SK-N-SH treated with all-trans-retinoic acid at 6 μM for 48 hours (cell line): ENCODE results near the gene MARVELD2.
"Not testable (repeated sequence)": the region's sequence is repeated elsewhere in the genome, so short reads cannot be mapped to it uniquely, and the experiment has no call there.

ENCODE experiments used
- ATAC-seq: fragments of 200-7000 bp; cut with Tn5 transposase; 3 replicates; pipeline ENCODE4 v1.9.1; 2020; ENCODE audit warnings: mild to moderate bottlenecking, moderate library complexity
- ARNTL ChIP-seq: fragments of 450-650 bp; formaldehyde crosslinking; IDR thresholded peaks from 2 replicates; pipeline ENCODE4 v1.5.0; 2020; ENCODE audit warnings: low read depth, mild to moderate bottlenecking, moderate library complexity, borderline replicate concordance
- BACH2 ChIP-seq: fragments of 250-450 bp; sonication (Bioruptor Pico); IDR thresholded peaks from 2 replicates; pipeline ENCODE4 v1.9.0; 2021; ENCODE audit warnings: mild to moderate bottlenecking, borderline replicate concordance
- ESRRG ChIP-seq: fragments of 250-450 bp; sonication (Bioruptor Pico); IDR thresholded peaks from 2 replicates; pipeline ENCODE4 v1.6.1; 2021; ENCODE audit warnings: mild to moderate bottlenecking
- GLIS3 ChIP-seq: fragments of 250-450 bp; sonication (Bioruptor Pico); IDR thresholded peaks from 2 replicates; pipeline ENCODE4 v1.5.0; 2020; ENCODE audit warnings: mild to moderate bottlenecking, moderate library complexity
- ISL1 ChIP-seq: fragments of 250-450 bp; sonication (Bioruptor Pico); IDR thresholded peaks from 2 replicates; pipeline ENCODE4 v2.1.2; 2022; ENCODE audit warnings: mild to moderate bottlenecking, moderate library complexity
- RARB ChIP-seq: fragments of 250-450 bp; sonication (Bioruptor Pico); IDR thresholded peaks from 2 replicates; pipeline ENCODE4 v1.8.0; 2021; ENCODE audit warnings: mild to moderate bottlenecking, moderate library complexity
- TCF4 ChIP-seq: fragments of 250-450 bp; sonication (Bioruptor Pico); IDR thresholded peaks from 2 replicates; pipeline ENCODE4 v1.8.0; 2021; ENCODE audit warnings: mild to moderate bottlenecking, moderate library complexity, borderline replicate concordance
- ZC3H10 ChIP-seq: fragments of 250-450 bp; sonication (Bioruptor Pico); IDR thresholded peaks from 2 replicates; pipeline ENCODE4 v1.5.1; 2021; ENCODE audit warnings: mild to moderate bottlenecking, moderate library complexity
- ZFP30 ChIP-seq: fragments of 450-650 bp; formaldehyde crosslinking; IDR thresholded peaks from 2 replicates; pipeline ENCODE4 v1.5.0; 2022; ENCODE audit warnings: mild to moderate bottlenecking, moderate library complexity
- ZNF70 ChIP-seq: fragments of 450-650 bp; formaldehyde crosslinking; IDR thresholded peaks from 2 replicates; pipeline ENCODE4 v1.5.0; 2020; ENCODE audit warnings: mild to moderate bottlenecking, moderate library complexity
- TF ChIP-seq, protein P1 (sequence below): fragments of 250-450 bp; sonication (Bioruptor Pico); IDR thresholded peaks from 2 replicates; pipeline ENCODE4 v1.5.1; 2021; ENCODE audit warnings: mild to moderate bottlenecking, moderate library complexity
- TF ChIP-seq, protein P2 (sequence below): fragments of 250-450 bp; sonication (Bioruptor Pico); IDR thresholded peaks from 2 replicates; pipeline ENCODE4 v1.8.0; 2020; ENCODE audit warnings: mild to moderate bottlenecking, moderate library complexity, borderline replicate concordance
- TF ChIP-seq, protein P3 (sequence below): fragments of 250-450 bp; sonication (Bioruptor Pico); IDR thresholded peaks from 2 replicates; pipeline ENCODE4 v1.8.0; 2021; ENCODE audit warnings: low read depth, mild to moderate bottlenecking, moderate library complexity, borderline replicate concordance
- TF ChIP-seq, protein P4 (sequence below): fragments of 250-450 bp; sonication (Bioruptor Pico); IDR thresholded peaks from 2 replicates; pipeline ENCODE4 v1.5.1; 2020; ENCODE audit warnings: low read depth, mild to moderate bottlenecking, moderate library complexity

Gene MARVELD2

DNA sequence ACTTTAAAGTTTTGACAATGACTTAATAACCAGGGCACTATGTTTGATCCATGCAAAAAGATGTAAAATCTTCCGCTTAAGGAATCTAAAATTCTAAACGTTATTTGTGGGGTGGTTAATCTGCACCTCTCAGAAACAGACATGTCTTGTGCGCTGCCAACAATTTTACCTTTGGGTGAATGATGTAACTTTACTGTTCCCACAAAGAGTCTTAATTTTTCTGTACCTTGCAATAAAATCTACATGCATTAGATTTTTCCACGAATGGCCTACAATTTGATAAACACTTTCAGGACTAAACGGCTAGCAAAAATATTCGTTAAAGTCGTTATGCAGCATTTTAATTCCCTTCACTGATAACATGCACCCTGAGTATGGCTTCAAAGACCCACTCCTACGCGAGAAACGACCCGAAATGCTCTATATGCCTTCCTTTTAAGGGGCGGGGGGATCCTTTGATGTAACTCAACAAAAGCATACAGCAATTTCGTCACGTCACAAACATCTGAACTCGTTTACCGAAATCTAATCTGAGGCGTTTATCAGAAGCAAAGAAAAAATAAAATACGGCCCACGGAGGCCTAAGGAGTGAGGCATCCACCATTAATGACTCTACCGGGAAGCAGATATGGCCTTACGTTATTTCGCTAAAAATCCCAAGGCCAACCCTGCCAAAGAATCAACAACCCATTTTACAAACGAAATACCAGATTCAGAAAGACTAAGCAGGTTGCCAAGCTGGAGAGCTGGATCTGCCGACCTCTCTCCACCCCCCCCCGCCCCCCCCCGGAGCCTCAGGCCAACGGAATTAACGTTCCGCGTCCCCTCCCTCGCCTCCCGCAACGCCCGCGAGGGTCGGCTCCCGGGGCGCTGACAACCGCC lies 46.2 kb upstream of the MARVELD2 start:
- peak; percentile 34 for ATAC-seq

DNA sequence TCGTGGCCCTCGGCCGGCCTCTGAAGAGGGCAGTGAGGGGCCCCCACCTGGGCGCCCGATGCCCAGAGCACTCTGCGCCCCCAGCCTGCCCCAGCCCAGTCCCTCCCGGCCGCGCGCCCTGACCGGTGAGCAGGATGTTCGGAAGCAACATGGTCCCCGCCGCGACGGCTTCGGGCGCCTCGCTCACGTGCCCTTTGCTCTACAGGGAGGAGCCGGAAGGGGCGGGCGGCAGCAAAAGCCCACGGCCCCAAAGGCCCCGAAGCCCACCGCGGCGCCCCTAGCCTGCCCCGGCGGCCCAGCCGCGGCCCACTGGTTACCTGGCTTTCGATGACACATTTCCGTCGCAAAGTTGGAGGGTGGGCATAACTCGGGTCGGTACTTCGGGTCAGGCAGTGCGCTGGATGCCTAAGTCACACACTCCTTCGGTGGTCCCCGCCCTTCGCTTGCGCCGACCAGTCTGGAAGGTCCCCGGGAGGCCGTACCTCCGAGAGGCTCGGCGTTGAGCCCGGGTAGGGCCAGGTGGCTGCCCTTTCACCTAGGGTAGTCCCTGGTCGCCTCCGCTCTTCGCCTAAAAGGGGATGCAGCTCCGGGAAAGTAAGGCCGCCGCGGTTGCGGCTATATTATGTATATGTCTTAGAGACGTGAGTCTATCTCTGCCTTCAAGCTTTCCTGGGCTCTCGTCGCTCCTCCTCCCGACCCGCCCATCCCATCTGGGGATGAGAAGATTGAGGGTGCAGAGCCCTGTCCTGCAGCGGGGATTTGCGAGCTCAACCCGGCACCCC lies 45.4 kb upstream of the MARVELD2 start, which contains the start of the genes AK6, RAD17 and TAF9:
AK6 (minus strand) TSS at position 181 of the 782 bp plus-strand sequence; CDS start at position 151, 30 bp downstream.
RAD17 (plus strand) TSS at position 479 of the 782 bp plus-strand sequence. CDS start 2,391 bp downstream, outside the sequence.
TAF9 (minus strand) TSS at position 181 of the 782 bp plus-strand sequence. CDS start 3,783 bp downstream, outside the sequence.
- no peak for TF ChIP-seq BACH2 (CRISPR knock-in tag)
- TF ChIP-seq GLIS3 (CRISPR knock-in tag): no peak; the same call in 1 of the 2 replicates
- 0 out of 2 replicates have a peak, but pooled peaks have one; percentile 2 for TF ChIP-seq ZC3H10 (CRISPR knock-in tag)
- TF ChIP-seq, protein P1, sequence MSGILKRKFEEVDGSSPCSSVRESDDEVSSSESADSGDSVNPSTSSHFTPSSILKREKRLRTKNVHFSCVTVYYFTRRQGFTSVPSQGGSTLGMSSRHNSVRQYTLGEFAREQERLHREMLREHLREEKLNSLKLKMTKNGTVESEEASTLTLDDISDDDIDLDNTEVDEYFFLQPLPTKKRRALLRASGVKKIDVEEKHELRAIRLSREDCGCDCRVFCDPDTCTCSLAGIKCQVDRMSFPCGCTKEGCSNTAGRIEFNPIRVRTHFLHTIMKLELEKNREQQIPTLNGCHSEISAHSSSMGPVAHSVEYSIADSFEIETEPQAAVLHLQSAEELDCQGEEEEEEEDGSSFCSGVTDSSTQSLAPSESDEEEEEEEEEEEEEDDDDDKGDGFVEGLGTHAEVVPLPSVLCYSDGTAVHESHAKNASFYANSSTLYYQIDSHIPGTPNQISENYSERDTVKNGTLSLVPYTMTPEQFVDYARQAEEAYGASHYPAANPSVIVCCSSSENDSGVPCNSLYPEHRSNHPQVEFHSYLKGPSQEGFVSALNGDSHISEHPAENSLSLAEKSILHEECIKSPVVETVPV: no peak
- 0 out of 2 replicates have a peak, but pooled peaks have one; percentile 81 for TF ChIP-seq ESRRG (CRISPR knock-in tag)
- TF ChIP-seq ARNTL (CRISPR knock-in tag): no peak
- TF ChIP-seq, all 23 proteins: peak for 2
- ATAC-seq: peak; percentile 95

More for the DNA sequence above, 46.2 kb upstream of the MARVELD2 start:
- TF ChIP-seq, protein P1: no peak
- 0 out of 2 replicates have a peak, but pooled peaks have one; percentile 21 for TF ChIP-seq ZFP30 (CRISPR knock-in tag)
- TF ChIP-seq, protein P2, sequence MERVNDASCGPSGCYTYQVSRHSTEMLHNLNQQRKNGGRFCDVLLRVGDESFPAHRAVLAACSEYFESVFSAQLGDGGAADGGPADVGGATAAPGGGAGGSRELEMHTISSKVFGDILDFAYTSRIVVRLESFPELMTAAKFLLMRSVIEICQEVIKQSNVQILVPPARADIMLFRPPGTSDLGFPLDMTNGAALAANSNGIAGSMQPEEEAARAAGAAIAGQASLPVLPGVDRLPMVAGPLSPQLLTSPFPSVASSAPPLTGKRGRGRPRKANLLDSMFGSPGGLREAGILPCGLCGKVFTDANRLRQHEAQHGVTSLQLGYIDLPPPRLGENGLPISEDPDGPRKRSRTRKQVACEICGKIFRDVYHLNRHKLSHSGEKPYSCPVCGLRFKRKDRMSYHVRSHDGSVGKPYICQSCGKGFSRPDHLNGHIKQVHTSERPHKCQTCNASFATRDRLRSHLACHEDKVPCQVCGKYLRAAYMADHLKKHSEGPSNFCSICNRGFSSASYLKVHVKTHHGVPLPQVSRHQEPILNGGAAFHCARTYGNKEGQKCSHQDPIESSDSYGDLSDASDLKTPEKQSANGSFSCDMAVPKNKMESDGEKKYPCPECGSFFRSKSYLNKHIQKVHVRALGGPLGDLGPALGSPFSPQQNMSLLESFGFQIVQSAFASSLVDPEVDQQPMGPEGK (CRISPR knock-in tag): peak; percentile 87; the same call in 1 of the 2 replicates

DNA sequence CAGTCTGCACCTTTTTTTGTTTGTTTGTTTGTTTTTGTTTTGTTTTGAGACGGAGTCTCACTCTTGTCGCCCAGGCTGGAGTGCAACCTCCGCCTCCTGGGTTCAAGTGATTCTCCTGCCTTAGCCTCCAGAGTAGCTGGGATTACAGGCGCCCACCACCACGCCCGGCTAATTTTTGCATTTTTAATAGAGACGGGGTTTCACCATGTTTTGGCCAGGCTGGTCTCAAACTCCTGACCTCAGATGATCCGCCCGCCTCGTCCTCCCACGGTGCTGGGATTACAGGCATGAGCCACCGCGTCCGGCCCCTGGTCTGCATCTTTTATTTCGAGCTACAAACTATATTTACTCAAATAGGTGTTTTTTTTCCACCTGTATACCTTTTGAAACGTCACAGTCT lies 44.6 kb upstream of the MARVELD2 start:
- ATAC-seq: not testable (repeated sequence)

DNA sequence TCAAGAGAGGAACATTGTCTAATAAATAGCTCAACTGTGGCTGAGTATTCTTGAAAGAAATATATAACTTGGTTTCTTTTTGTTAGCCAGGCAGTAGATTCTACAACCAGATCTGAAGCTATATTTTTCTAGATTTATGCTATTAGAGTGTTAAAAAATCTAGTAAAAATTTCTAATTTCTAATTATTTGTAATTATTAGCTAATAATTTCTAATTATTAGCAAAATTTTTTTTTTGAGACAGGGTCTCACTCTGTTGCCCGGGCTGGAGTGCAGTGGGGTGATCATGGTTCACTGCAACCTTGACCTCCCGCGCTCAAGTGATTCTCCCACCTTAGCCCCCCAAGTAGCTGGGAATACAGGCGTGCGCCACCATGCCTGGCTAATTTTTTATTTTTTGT lies 42.5 kb upstream of the MARVELD2 start:
- ATAC-seq: no peak

More for the DNA sequence above, 42.5 kb upstream of the MARVELD2 start:
- TF ChIP-seq BACH2 (CRISPR knock-in tag) (no peak), TCF4 (no peak), ZNF70 (CRISPR knock-in tag) (no peak), ISL1 (CRISPR knock-in tag) (no peak), RARB (CRISPR knock-in tag) (no peak)
- TF ChIP-seq, protein P3, sequence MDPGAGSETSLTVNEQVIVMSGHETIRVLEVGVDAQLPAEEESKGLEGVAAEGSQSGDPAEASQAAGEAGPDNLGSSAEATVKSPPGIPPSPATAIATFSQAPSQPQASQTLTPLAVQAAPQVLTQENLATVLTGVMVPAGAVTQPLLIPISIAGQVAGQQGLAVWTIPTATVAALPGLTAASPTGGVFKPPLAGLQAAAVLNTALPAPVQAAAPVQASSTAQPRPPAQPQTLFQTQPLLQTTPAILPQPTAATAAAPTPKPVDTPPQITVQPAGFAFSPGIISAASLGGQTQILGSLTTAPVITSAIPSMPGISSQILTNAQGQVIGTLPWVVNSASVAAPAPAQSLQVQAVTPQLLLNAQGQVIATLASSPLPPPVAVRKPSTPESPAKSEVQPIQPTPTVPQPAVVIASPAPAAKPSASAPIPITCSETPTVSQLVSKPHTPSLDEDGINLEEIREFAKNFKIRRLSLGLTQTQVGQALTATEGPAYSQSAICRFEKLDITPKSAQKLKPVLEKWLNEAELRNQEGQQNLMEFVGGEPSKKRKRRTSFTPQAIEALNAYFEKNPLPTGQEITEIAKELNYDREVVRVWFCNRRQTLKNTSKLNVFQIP: no peak
- TF ChIP-seq, protein P4, sequence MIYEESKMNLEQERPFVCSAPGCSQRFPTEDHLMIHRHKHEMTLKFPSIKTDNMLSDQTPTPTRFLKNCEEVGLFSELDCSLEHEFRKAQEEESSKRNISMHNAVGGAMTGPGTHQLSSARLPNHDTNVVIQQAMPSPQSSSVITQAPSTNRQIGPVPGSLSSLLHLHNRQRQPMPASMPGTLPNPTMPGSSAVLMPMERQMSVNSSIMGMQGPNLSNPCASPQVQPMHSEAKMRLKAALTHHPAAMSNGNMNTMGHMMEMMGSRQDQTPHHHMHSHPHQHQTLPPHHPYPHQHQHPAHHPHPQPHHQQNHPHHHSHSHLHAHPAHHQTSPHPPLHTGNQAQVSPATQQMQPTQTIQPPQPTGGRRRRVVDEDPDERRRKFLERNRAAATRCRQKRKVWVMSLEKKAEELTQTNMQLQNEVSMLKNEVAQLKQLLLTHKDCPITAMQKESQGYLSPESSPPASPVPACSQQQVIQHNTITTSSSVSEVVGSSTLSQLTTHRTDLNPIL: no peak
- TF ChIP-seq, protein P1: no peak
